SU-DHL-6 (cell line): Measurements from ENCODE around the gene GALNT14.

Experiments used
- H2AFZ ChIP-seq: fragments of 200-600 bp; sonication (generic); 2 replicates; pipeline ENCODE4 v1.6.1; 2014; ENCODE audit warnings: low read depth, mild to moderate bottlenecking, moderate library complexity, mixed read lengths, antibody characterized with exemption, low read length; ENCODE audit not compliant: severe bottlenecking
- H3F3A ChIP-seq: fragments of 200-600 bp; shearing (Covaris generic); 2 replicates; pipeline ENCODE4 v1.6.0; 2016; ENCODE audit warnings: antibody characterized with exemption, mild to moderate bottlenecking; ENCODE audit not compliant: insufficient read depth
- H3K27ac ChIP-seq: fragments of 200-600 bp; sonication (generic); 2 replicates; pipeline ENCODE4 v1.5.1; 2016; ENCODE audit warnings: low read depth, mild to moderate bottlenecking, low read length, moderate library complexity, mixed read lengths
- H3K27me3 ChIP-seq: fragments of 200-600 bp; sonication (generic), shearing (Covaris generic); 2 replicates; pipeline ENCODE4 v1.6.0; 2014; ENCODE audit warnings: mild to moderate bottlenecking, low read length
- H3K36me3 ChIP-seq: fragments of 200-600 bp; sonication (generic); 2 replicates; pipeline ENCODE4 v1.6.1; 2014; ENCODE audit warnings: mild to moderate bottlenecking, low read length, mixed read lengths
- H3K4me2 ChIP-seq: fragments of 300-600, 200-600 bp; shearing (Covaris generic), sonication (generic); 2 replicates; pipeline ENCODE4 v1.6.0; 2014; ENCODE audit warnings: low read length, low read depth, mild to moderate bottlenecking; ENCODE audit not compliant: poor library complexity, severe bottlenecking
- H3K4me3 ChIP-seq: fragments of 200-600 bp; sonication (generic); 2 replicates; pipeline ENCODE4 v1.5.1; 2014; ENCODE audit warnings: antibody characterized with exemption, low read length, mild to moderate bottlenecking, mixed read lengths; ENCODE audit not compliant: insufficient read depth, poor library complexity, severe bottlenecking
- H3K79me2 ChIP-seq: fragments of 200-600 bp; sonication (generic); 2 replicates; pipeline ENCODE4 v1.6.1; 2014; ENCODE audit warnings: mild to moderate bottlenecking, low read length, moderate library complexity; ENCODE audit not compliant: insufficient read depth
- H3K9ac ChIP-seq: fragments of 200-600 bp; sonication (generic); 2 replicates; pipeline ENCODE4 v1.7.0; 2014; ENCODE audit warnings: mild to moderate bottlenecking, low read length
- H3K9me2 ChIP-seq: fragments of 200-600 bp; sonication (generic); replicated peaks from 2 replicates; pipeline ENCODE4 v1.6.1; 2014; ENCODE audit warnings: low read length; ENCODE audit not compliant: insufficient read depth
- H3K9me3 ChIP-seq: fragments of 200-600 bp; sonication (generic); 2 replicates; pipeline ENCODE4 v1.6.1; 2014; ENCODE audit warnings: low read length, mixed read lengths; ENCODE audit not compliant: insufficient read depth
- H4K20me1 ChIP-seq: fragments of 200-600 bp; sonication (generic); 2 replicates; pipeline ENCODE4 v1.6.1; 2014; ENCODE audit warnings: low read depth, mild to moderate bottlenecking, antibody characterized with exemption, low read length, moderate library complexity, mixed read lengths
- CTCF ChIP-seq: fragments of 200-600 bp; sonication (generic); IDR thresholded peaks from one replicate; pipeline ENCODE4 v1.5.1; 2017; ENCODE audit warnings: antibody characterized with exemption, mild to moderate bottlenecking, low read length, moderate library complexity; ENCODE audit not compliant: insufficient read depth, poor library complexity, severe bottlenecking
- EZH2phosphoT487 ChIP-seq: fragments of 200-600 bp; sonication (generic), shearing (Covaris generic); conservative IDR thresholded peaks from 2 replicates; pipeline ENCODE4 v1.6.1; 2018; ENCODE audit warnings: mild to moderate bottlenecking, antibody characterized with exemption, low read length, moderate library complexity, mixed read lengths

The GALNT14 gene

GRCh38 chr2:30981096-30981495, 157.1 kb downstream of the GALNT14 start:
- Histone ChIP-seq H2AFZ (no peak overlapping the region), H3F3A (no peaks in the 10 kb centered on the region), H4K20me1 (no peaks in the 10 kb centered on the region), H3K9me3 (no peaks in the 10 kb centered on the region), H3K27ac (no peak overlapping the region), H3K27me3 (no peaks in the 10 kb centered on the region), H3K36me3 (no peaks in the 10 kb centered on the region), H3K9ac (no peak overlapping the region), H3K4me2 (no peak overlapping the region), H3K79me2 (no peaks in the 10 kb centered on the region), H3K4me3 (no peak overlapping the region), H3K9me2 (no peaks in the 10 kb centered on the region)
- TF ChIP-seq CTCF: no peak
- no peak for TF ChIP-seq EZH2phosphoT487

- Histone ChIP-seq H2AFZ (no peak overlapping the region), H3K9ac (no peak overlapping the region), H3K79me2 (no peaks in the 10 kb centered on the region), H3K4me2 (no peak overlapping the region), H3K9me2 (no peaks in the 10 kb centered on the region), H3K4me3 (no peak overlapping the region), H4K20me1 (no peaks in the 10 kb centered on the region), H3K36me3 (no peaks in the 10 kb centered on the region), H3K27me3 (no peaks in the 10 kb centered on the region), H3K27ac (no peak overlapping the region), H3F3A (no peaks in the 10 kb centered on the region), H3K9me3 (no peaks in the 10 kb centered on the region)
- TF ChIP-seq EZH2phosphoT487: no peak
- TF ChIP-seq CTCF: no peak
Observed at GRCh38 chr2:30979822-30980245, 158.4 kb downstream of the GALNT14 start.

GRCh38 chr2:30978854-30979253, 159.4 kb downstream of the GALNT14 start:
- Histone ChIP-seq H3K27me3 (no peaks in the 10 kb centered on the region), H3K9me3 (no peaks in the 10 kb centered on the region), H3K9ac (no peak overlapping the region), H3K79me2 (no peaks in the 10 kb centered on the region), H3K4me3 (no peak overlapping the region), H3K9me2 (no peaks in the 10 kb centered on the region), H3F3A (no peaks in the 10 kb centered on the region), H3K36me3 (no peaks in the 10 kb centered on the region), H2AFZ (no peak overlapping the region), H4K20me1 (no peaks in the 10 kb centered on the region), H3K27ac (no peak overlapping the region), H3K4me2 (no peak overlapping the region)
- no peak for TF ChIP-seq CTCF
- no peak for TF ChIP-seq EZH2phosphoT487
